ENCODE measurements around the gene UBE2E1. TPM values are rescaled to one million over a fixed set of nuclear protein-coding genes. Genes with fewer than 3 reads are reported as not detected.

The UBE2E1 gene
- total RNA-seq, 5 donors from 2014 or later (not counting 1 experiment from before 2014, with no cell fraction given): 39.1 to 71.8 (median 51.6) TPM

- ATAC-seq (replicated peaks in 1 of 4): no peak
- WGBS (ENCODE audit: insufficient coverage): 83% methylated on average over 1 of the region's 3 CpGs
- ChIA-PET CTCF (interaction anchor here (0.5 to 0.7 kb wide), 3 partner anchors 30 to 265 kb away, joined by 4 to 5 read pairs (median 5); no protein-coding TSS in a partner anchor), POLR2A (interaction anchor here (0.6 to 2.1 kb wide), 3 partner anchors 23 to 111 kb away, joined by 3 to 10 read pairs (median 4); no protein-coding TSS in a partner anchor)
- no peaks in the 10 kb centered on the region for H3K9me3 Mint-ChIP-seq
- no peak for DNase-seq
- H3K4me1 Mint-ChIP-seq: peaks cover 30 to 42% (median 35%) of the 10 kb centered on the region in 3 donors
- peak overlapping the region in 1 of 2 donors; percentile 46 for H3K27ac Mint-ChIP-seq
- no peaks in the 10 kb centered on the region for H3K9me3 ChIP-seq
- H3K36me3 ChIP-seq (ENCODE audit: control insufficient read depth in 2 of 2, extremely low read depth in 1 of 2, insufficient read depth in 1 of 2, low read length in 1 of 2): peaks cover 0 to 35% of the 10 kb centered on the region in 2 donors
- H3K27me3 ChIP-seq (replicated peaks in 1 of 2; ENCODE audit: control insufficient read depth in 2 of 2, extremely low read depth in 1 of 2, insufficient read depth in 2 of 2, low read length in 1 of 2): no peaks in the 10 kb centered on the region
- H3K4me3 Mint-ChIP-seq: no peak overlapping the region
- no peak overlapping the region for H3K27ac ChIP-seq (ENCODE audit: low read length)
- no peak overlapping the region for H3K4me3 ChIP-seq (ENCODE audit: control insufficient read depth in 1 of 2, extremely low read depth in 1 of 2, low read length in 1 of 2)
- H3K36me3 Mint-ChIP-seq: peaks cover 32% of the 10 kb centered on the region
- H3K4me1 ChIP-seq (ENCODE audit: control insufficient read depth in 1 of 2, extremely low read depth in 1 of 2, insufficient read depth in 2 of 2, low read length in 2 of 2): peaks cover 19 to 22% of the 10 kb centered on the region in 2 experiments
- no peaks in the 10 kb centered on the region for H3K27me3 Mint-ChIP-seq
Observed at GRCh38 chr3:23921052-23921511, 115.3 kb downstream of the UBE2E1 start.

GRCh38 chr3:23923786-23924185 is 118.0 kb downstream of the UBE2E1 start:
- DNase-seq: no peak
- ChIA-PET POLR2A (interaction anchor here in 1 of 2 donors (0.6 kb wide), 1 partner anchor 26 kb away, joined by 3 read pairs; no protein-coding TSS in a partner anchor), CTCF (interaction anchor here in 1 of 2 donors (0.6 kb wide), 1 partner anchor 16 kb away, joined by 3 read pairs; no protein-coding TSS in a partner anchor)
- Mint-ChIP-seq H3K36me3 (peaks cover 22% of the 10 kb centered on the region), H3K27ac (no peak overlapping the region), H3K27me3 (no peaks in the 10 kb centered on the region), H3K9me3 (no peaks in the 10 kb centered on the region), H3K4me1 (peaks cover 16 to 21% (median 18%) of the 10 kb centered on the region in 3 donors), H3K4me3 (no peak overlapping the region)
- Histone ChIP-seq H3K9me3 (no peaks in the 10 kb centered on the region), H3K27me3 (replicated peaks in 1 of 2; ENCODE audit: control insufficient read depth in 2 of 2, extremely low read depth in 1 of 2, insufficient read depth in 2 of 2, low read length in 1 of 2) (no peaks in the 10 kb centered on the region), H3K4me3 (ENCODE audit: control insufficient read depth in 1 of 2, extremely low read depth in 1 of 2, low read length in 1 of 2) (no peak overlapping the region), H3K4me1 (ENCODE audit: control insufficient read depth in 1 of 2, extremely low read depth in 1 of 2, insufficient read depth in 2 of 2, low read length in 2 of 2) (peaks cover 3 to 9% of the 10 kb centered on the region in 2 experiments), H3K36me3 (ENCODE audit: control insufficient read depth in 2 of 2, extremely low read depth in 1 of 2, insufficient read depth in 1 of 2, low read length in 1 of 2) (peaks cover 0 to 26% of the 10 kb centered on the region in 2 donors), H3K27ac (ENCODE audit: low read length) (no peak overlapping the region)
- WGBS (ENCODE audit: insufficient coverage): no CpG with 5 or more reads among the region's 2 CpGs
- no peak for ATAC-seq (replicated peaks in 1 of 4)

GRCh38 chr3:23926246-23926645 is 120.5 kb downstream of the UBE2E1 start:
- POLR2A ChIA-PET: interaction anchor here in 1 of 2 donors (1.7 kb wide), 1 partner anchor 9 kb away, joined by 5 read pairs; the partner anchor contains the start of genes NKIRAS1 and RPL15
- Histone ChIP-seq H3K36me3 (ENCODE audit: control insufficient read depth in 2 of 2, extremely low read depth in 1 of 2, insufficient read depth in 1 of 2, low read length in 1 of 2) (peaks cover 0 to 5% of the 10 kb centered on the region in 2 donors), H3K4me3 (ENCODE audit: control insufficient read depth in 1 of 2, extremely low read depth in 1 of 2, low read length in 1 of 2) (no peak overlapping the region), H3K4me1 (ENCODE audit: control insufficient read depth in 1 of 2, extremely low read depth in 1 of 2, insufficient read depth in 2 of 2, low read length in 2 of 2) (no peaks in the 10 kb centered on the region), H3K27me3 (replicated peaks in 1 of 2; ENCODE audit: control insufficient read depth in 2 of 2, extremely low read depth in 1 of 2, insufficient read depth in 2 of 2, low read length in 1 of 2) (no peaks in the 10 kb centered on the region), H3K9me3 (no peaks in the 10 kb centered on the region), H3K27ac (ENCODE audit: low read length) (no peak overlapping the region)
- Mint-ChIP-seq H3K36me3 (peaks cover 8% of the 10 kb centered on the region), H3K9me3 (no peaks in the 10 kb centered on the region), H3K4me3 (no peak overlapping the region), H3K27me3 (no peaks in the 10 kb centered on the region), H3K27ac (no peak overlapping the region), H3K4me1 (peaks cover 0 to under 1% (median 0%) of the 10 kb centered on the region in 3 donors)
- CTCF ChIA-PET: interaction anchor here in 1 of 2 donors (1.2 kb wide), 1 partner anchor 10 kb away, joined by 3 read pairs; no protein-coding TSS in a partner anchor
- DNase-seq: no peak
- no peak for ATAC-seq (replicated peaks in 1 of 4)
- WGBS (ENCODE audit: insufficient coverage): 95% methylated on average over 3 of the region's 7 CpGs

- peaks cover 0 to 2% (median 0%) of the 10 kb centered on the region in 3 donors for H3K4me1 Mint-ChIP-seq
- peaks cover 8% of the 10 kb centered on the region for H3K36me3 Mint-ChIP-seq
- H3K27ac Mint-ChIP-seq: no peak overlapping the region
- no peaks in the 10 kb centered on the region for H3K4me1 ChIP-seq (ENCODE audit: control insufficient read depth in 1 of 2, extremely low read depth in 1 of 2, insufficient read depth in 2 of 2, low read length in 2 of 2)
- H3K9me3 ChIP-seq: no peaks in the 10 kb centered on the region
- WGBS (ENCODE audit: insufficient coverage): no CpG with 5 or more reads among the region's 3 CpGs
- H3K4me3 Mint-ChIP-seq: no peak overlapping the region
- peaks cover 0 to 4% of the 10 kb centered on the region in 2 donors for H3K36me3 ChIP-seq (ENCODE audit: control insufficient read depth in 2 of 2, extremely low read depth in 1 of 2, insufficient read depth in 1 of 2, low read length in 1 of 2)
- H3K27ac ChIP-seq (ENCODE audit: low read length): no peak overlapping the region
- H3K27me3 Mint-ChIP-seq: no peaks in the 10 kb centered on the region
- no peaks in the 10 kb centered on the region for H3K9me3 Mint-ChIP-seq
- ATAC-seq (replicated peaks in 1 of 4): no peak
- H3K27me3 ChIP-seq (replicated peaks in 1 of 2; ENCODE audit: control insufficient read depth in 2 of 2, extremely low read depth in 1 of 2, insufficient read depth in 2 of 2, low read length in 1 of 2): no peaks in the 10 kb centered on the region
- no peak for DNase-seq
- CTCF ChIA-PET: no interaction called here
- POLR2A ChIA-PET: interaction anchor here in 1 of 2 donors (1.7 kb wide), 1 partner anchor 10 kb away, joined by 5 read pairs; the partner anchor contains the start of genes NKIRAS1 and RPL15
- H3K4me3 ChIP-seq (ENCODE audit: control insufficient read depth in 1 of 2, extremely low read depth in 1 of 2, low read length in 1 of 2): no peak overlapping the region
Observed at GRCh38 chr3:23926736-23927135, 121.0 kb downstream of the UBE2E1 start.

DNA sequence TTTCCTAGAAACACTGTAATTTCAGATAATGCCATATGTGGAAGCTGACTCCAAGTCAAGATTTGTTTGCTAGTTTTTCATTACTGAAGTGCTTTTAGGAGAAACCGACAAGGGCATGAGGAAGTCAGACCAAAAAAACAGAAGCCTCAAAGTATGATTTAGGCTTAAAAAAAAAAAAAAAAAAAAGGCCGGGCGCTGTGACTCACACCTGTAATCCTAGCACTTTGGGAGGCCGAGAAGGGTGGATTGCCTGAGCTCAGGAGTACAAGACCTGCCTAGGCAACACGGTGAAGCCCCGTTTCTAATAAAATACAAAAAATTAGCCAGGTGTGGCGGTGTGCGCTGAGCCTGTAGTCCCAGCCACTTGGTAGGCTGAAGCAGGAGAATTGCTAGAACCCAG is 122.8 kb downstream of the UBE2E1 start:
- Histone ChIP-seq H3K27ac (ENCODE audit: low read length) (no peak overlapping the region), H3K9me3 (no peaks in the 10 kb centered on the region), H3K36me3 (ENCODE audit: control insufficient read depth in 2 of 2, extremely low read depth in 1 of 2, insufficient read depth in 1 of 2, low read length in 1 of 2) (no peaks in the 10 kb centered on the region), H3K4me1 (ENCODE audit: control insufficient read depth in 1 of 2, extremely low read depth in 1 of 2, insufficient read depth in 2 of 2, low read length in 2 of 2) (no peaks in the 10 kb centered on the region), H3K4me3 (ENCODE audit: control insufficient read depth in 1 of 2, extremely low read depth in 1 of 2, low read length in 1 of 2) (no peak overlapping the region), H3K27me3 (replicated peaks in 1 of 2; ENCODE audit: control insufficient read depth in 2 of 2, extremely low read depth in 1 of 2, insufficient read depth in 2 of 2, low read length in 1 of 2) (no peaks in the 10 kb centered on the region)
- H3K27ac Mint-ChIP-seq: no peak overlapping the region
- H3K9me3 Mint-ChIP-seq: no peaks in the 10 kb centered on the region
- peaks cover 8% of the 10 kb centered on the region for H3K36me3 Mint-ChIP-seq
- no peak for DNase-seq
- H3K27me3 Mint-ChIP-seq: no peaks in the 10 kb centered on the region
- H3K4me3 Mint-ChIP-seq: no peak overlapping the region
- no peak for ATAC-seq (replicated peaks in 1 of 4)
- CTCF ChIA-PET: interaction anchor here in 1 of 2 donors (0.6 kb wide), 1 partner anchor 79 kb away, joined by 9 read pairs; no protein-coding TSS in a partner anchor
- peaks cover 0 to 2% (median 0%) of the 10 kb centered on the region in 3 donors for H3K4me1 Mint-ChIP-seq
- POLR2A ChIA-PET: interaction anchor here in 1 of 2 donors (1.2 kb wide), 1 partner anchor 10 kb away, joined by 3 read pairs; no protein-coding TSS in a partner anchor
- WGBS (ENCODE audit: insufficient coverage): 40% methylated on average over 5 of the region's 8 CpGs

GRCh38 chr3:23931597-23931996 is 125.8 kb downstream of the UBE2E1 start:
- Mint-ChIP-seq H3K4me1 (peaks cover 0 to 2% (median 0%) of the 10 kb centered on the region in 3 donors), H3K27me3 (peaks cover 0 to 4% of the 10 kb centered on the region in 2 donors), H3K27ac (no peak overlapping the region), H3K4me3 (no peak overlapping the region), H3K9me3 (no peaks in the 10 kb centered on the region), H3K36me3 (peaks cover 3% of the 10 kb centered on the region)
- Histone ChIP-seq H3K4me1 (ENCODE audit: control insufficient read depth in 1 of 2, extremely low read depth in 1 of 2, insufficient read depth in 2 of 2, low read length in 2 of 2) (no peaks in the 10 kb centered on the region), H3K4me3 (ENCODE audit: control insufficient read depth in 1 of 2, extremely low read depth in 1 of 2, low read length in 1 of 2) (no peak overlapping the region), H3K27me3 (replicated peaks in 1 of 2; ENCODE audit: control insufficient read depth in 2 of 2, extremely low read depth in 1 of 2, insufficient read depth in 2 of 2, low read length in 1 of 2) (no peaks in the 10 kb centered on the region), H3K36me3 (ENCODE audit: control insufficient read depth in 2 of 2, extremely low read depth in 1 of 2, insufficient read depth in 1 of 2, low read length in 1 of 2) (no peaks in the 10 kb centered on the region), H3K9me3 (no peaks in the 10 kb centered on the region), H3K27ac (ENCODE audit: low read length) (no peak overlapping the region)
- WGBS (ENCODE audit: insufficient coverage): 67% methylated on average over 1 of the region's 3 CpGs
- ChIA-PET CTCF (no interaction called here), POLR2A (no interaction called here)
- ATAC-seq (replicated peaks in 1 of 4): no peak
- no peak for DNase-seq

All from T-cell (primary cell).